ACC112 (cell line): ENCODE measurements around the gene EFCAB6.

Source experiments
- H2AFZ ChIP-seq: fragments of 200-600 bp; sonication (generic); one replicate; pipeline ENCODE4 v1.6.0; 2017; ENCODE audit warnings: antibody characterized with exemption, low read length; ENCODE audit not compliant: unreplicated experiment
- H3K27ac ChIP-seq: fragments of 200-600 bp; sonication (generic); 2 replicates; pipeline ENCODE4 v1.5.1; 2014; ENCODE audit warnings: low read depth, mild to moderate bottlenecking, antibody characterized with exemption, low read length, moderate library complexity
- H3K27me3 ChIP-seq: fragments of 200-600 bp; sonication (generic); 2 replicates; pipeline ENCODE4 v1.6.1; 2014; ENCODE audit warnings: mild to moderate bottlenecking, antibody characterized with exemption, low read length, moderate library complexity, mixed read lengths; ENCODE audit not compliant: insufficient read depth
- H3K36me3 ChIP-seq: fragments of 200-600 bp; sonication (generic); 2 replicates; pipeline ENCODE4 v1.6.1; 2016; ENCODE audit warnings: mild to moderate bottlenecking, antibody characterized with exemption, low read length, moderate library complexity, mixed read lengths; ENCODE audit not compliant: insufficient read depth
- H3K4me1 ChIP-seq: fragments of 200-600 bp; sonication (generic); one replicate; pipeline ENCODE4 v1.6.1; 2016; ENCODE audit warnings: low read length, mixed read lengths; ENCODE audit not compliant: insufficient read depth, unreplicated experiment, control insufficient read depth
- H3K4me3 ChIP-seq: fragments of 200-600 bp; sonication (generic); 2 replicates; pipeline ENCODE4 v1.5.1; 2014; ENCODE audit warnings: mild to moderate bottlenecking, low read depth, low read length
- H3K79me2 ChIP-seq: fragments of 200-600 bp; sonication (generic); one replicate; pipeline ENCODE4 v1.6.0; 2016; ENCODE audit warnings: low read length; ENCODE audit not compliant: control insufficient read depth, unreplicated experiment, insufficient read depth

The EFCAB6 gene

GRCh38 chr22:43706151-43706550 lies 106.0 kb downstream of the EFCAB6 start:
- H3K27ac ChIP-seq: no peak overlapping the region

GRCh38 chr22:43704051-43704450 lies 108.1 kb downstream of the EFCAB6 start:
- Histone ChIP-seq H3K79me2 (no peaks in the 10 kb centered on the region), H3K4me3 (no peak overlapping the region)

More at GRCh38 chr22:43706151-43706550, 106.0 kb downstream of the EFCAB6 start:
- no peak overlapping the region for H3K4me3 ChIP-seq
- no peaks in the 10 kb centered on the region for H3K27me3 ChIP-seq
- H3K79me2 ChIP-seq: no peaks in the 10 kb centered on the region
- H3K4me1 ChIP-seq: no peaks in the 10 kb centered on the region
- H2AFZ ChIP-seq: no peak overlapping the region
- no peaks in the 10 kb centered on the region for H3K36me3 ChIP-seq

GRCh38 chr22:43698403-43698802 lies 113.7 kb downstream of the EFCAB6 start:
- H3K27me3 ChIP-seq: no peaks in the 10 kb centered on the region; the same call in 1 of the 2 replicates
- H3K4me3 ChIP-seq: no peak overlapping the region

More at GRCh38 chr22:43704051-43704450, 108.1 kb downstream of the EFCAB6 start:
- Histone ChIP-seq H2AFZ (no peak overlapping the region), H3K4me1 (no peaks in the 10 kb centered on the region), H3K36me3 (no peaks in the 10 kb centered on the region), H3K27me3 (no peaks in the 10 kb centered on the region), H3K27ac (no peak overlapping the region)

GRCh38 chr22:43697894-43698293 lies 114.2 kb downstream of the EFCAB6 start:
- H2AFZ ChIP-seq: no peak overlapping the region
- H3K27me3 ChIP-seq: no peaks in the 10 kb centered on the region; the same call in 1 of the 2 replicates
- H3K79me2 ChIP-seq: no peaks in the 10 kb centered on the region
- no peak overlapping the region for H3K4me3 ChIP-seq
- H3K36me3 ChIP-seq: no peaks in the 10 kb centered on the region
- H3K4me1 ChIP-seq: no peaks in the 10 kb centered on the region
- H3K27ac ChIP-seq: no peak overlapping the region

More at GRCh38 chr22:43698403-43698802, 113.7 kb downstream of the EFCAB6 start:
- no peaks in the 10 kb centered on the region for H3K36me3 ChIP-seq
- no peaks in the 10 kb centered on the region for H3K4me1 ChIP-seq
- H2AFZ ChIP-seq: no peak overlapping the region
- H3K27ac ChIP-seq: no peak overlapping the region
- no peaks in the 10 kb centered on the region for H3K79me2 ChIP-seq

- Histone ChIP-seq H3K4me3 (no peak overlapping the region), H3K79me2 (no peaks in the 10 kb centered on the region), H3K4me1 (no peaks in the 10 kb centered on the region), H2AFZ (no peak overlapping the region), H3K27me3 (no peaks in the 10 kb centered on the region; the same call in 1 of the 2 replicates), H3K27ac (no peak overlapping the region), H3K36me3 (no peaks in the 10 kb centered on the region)
Measured at GRCh38 chr22:43693249-43693648, 118.9 kb downstream of the EFCAB6 start.

- no peaks in the 10 kb centered on the region; the same call in 1 of the 2 replicates for H3K27me3 ChIP-seq
- H3K27ac ChIP-seq: no peak overlapping the region
- H3K36me3 ChIP-seq: no peaks in the 10 kb centered on the region
- no peak overlapping the region for H2AFZ ChIP-seq
- H3K4me1 ChIP-seq: no peaks in the 10 kb centered on the region
- H3K4me3 ChIP-seq: no peak overlapping the region
- no peaks in the 10 kb centered on the region for H3K79me2 ChIP-seq
Measured at GRCh38 chr22:43689356-43689755, 122.7 kb downstream of the EFCAB6 start.

GRCh38 chr22:43682851-43683250 lies 129.3 kb downstream of the EFCAB6 start:
- Histone ChIP-seq H2AFZ (no peak overlapping the region), H3K4me1 (no peaks in the 10 kb centered on the region), H3K4me3 (no peak overlapping the region), H3K27ac (no peak overlapping the region), H3K27me3 (no peaks in the 10 kb centered on the region), H3K79me2 (no peaks in the 10 kb centered on the region), H3K36me3 (no peaks in the 10 kb centered on the region)

- no peak overlapping the region for H2AFZ ChIP-seq
- no peak overlapping the region for H3K27ac ChIP-seq
- H3K4me3 ChIP-seq: no peak overlapping the region
- no peaks in the 10 kb centered on the region for H3K79me2 ChIP-seq
- no peaks in the 10 kb centered on the region for H3K4me1 ChIP-seq
- no peaks in the 10 kb centered on the region for H3K36me3 ChIP-seq
- no peaks in the 10 kb centered on the region for H3K27me3 ChIP-seq
Measured at GRCh38 chr22:43681731-43682360, 130.3 kb downstream of the EFCAB6 start.

GRCh38 chr22:43670513-43670912 lies 141.6 kb downstream of the EFCAB6 start:
- H3K27ac ChIP-seq: no peak overlapping the region
- no peak overlapping the region for H3K4me3 ChIP-seq
- no peaks in the 10 kb centered on the region for H3K79me2 ChIP-seq
- no peaks in the 10 kb centered on the region for H3K4me1 ChIP-seq
- H3K27me3 ChIP-seq: no peaks in the 10 kb centered on the region
- H2AFZ ChIP-seq: no peak overlapping the region
- no peaks in the 10 kb centered on the region for H3K36me3 ChIP-seq

- no peak overlapping the region for H3K27ac ChIP-seq
- no peaks in the 10 kb centered on the region for H3K27me3 ChIP-seq
- H3K4me1 ChIP-seq: no peaks in the 10 kb centered on the region
- no peak overlapping the region for H2AFZ ChIP-seq
- H3K4me3 ChIP-seq: no peak overlapping the region
- no peaks in the 10 kb centered on the region for H3K79me2 ChIP-seq
- no peaks in the 10 kb centered on the region for H3K36me3 ChIP-seq
Measured at GRCh38 chr22:43669190-43669589, 142.9 kb downstream of the EFCAB6 start.

GRCh38 chr22:43667656-43668055 lies 144.4 kb downstream of the EFCAB6 start:
- no peaks in the 10 kb centered on the region for H3K79me2 ChIP-seq
- H3K36me3 ChIP-seq: no peaks in the 10 kb centered on the region
- no peak overlapping the region for H2AFZ ChIP-seq
- no peak overlapping the region for H3K4me3 ChIP-seq
- H3K27me3 ChIP-seq: no peaks in the 10 kb centered on the region
- H3K4me1 ChIP-seq: no peaks in the 10 kb centered on the region
- H3K27ac ChIP-seq: no peak overlapping the region
